K562 (cell line): ENCODE results near the gene CHN2. TPM values are rescaled to one million over a fixed set of nuclear protein-coding genes. Genes with fewer than 3 reads are reported as not detected.
A peak's percentile ranks its signal among the peaks of the same experiment; 100 is the strongest.

Experiments
- ATAC-seq: fragments of 200-7000 bp; cut with Tn5 transposase; 3 replicates; pipeline ENCODE4 v1.9.1; 2020; ENCODE audit warnings: moderate library complexity
- BruUV-seq: library from RNA; stranded (reverse); fragments of 400-500 nt; replicated peaks from 2 replicates; lab custom pipeline; 2021; lab: Mats Ljungman, UMichigan
- CTCF ChIA-PET: fragments of 300-600 bp; formaldehyde crosslinking; extraction: SDS; loops from one replicate; lab custom pipeline; 2021; ENCODE audit warnings: low intra/inter-chr PET ratio; lab: Yijun Ruan, JAX
- POLR2A ChIA-PET: fragments of 300-600, 350-650 bp; sonication (Branson Sonifier 250); formaldehyde crosslinking; extraction: SDS; loops from one replicate; lab custom pipeline; 2021; ENCODE audit warnings: antibody characterized with exemption, inconsistent platforms; lab: Yijun Ruan, JAX
- DNase-seq, 4 experiments: peaks; one replicate each; pipeline versions ENCODE4 v3.0.0 to v3.0.0-alpha.2; 2011 to 2018; ENCODE audit warnings: low spot score in 3 of 4, mixed read lengths in 3 of 4; ENCODE audit errors: extremely low read depth in 1 of 4
- FAIRE-seq: peaks from 2 replicates; lab custom pipeline; 2011; peaks lifted over from hg19 to GRCh38; lab: Jason Lieb, UNC
- H2AFZ ChIP-seq: 2 replicates; pipeline ENCODE4 v1.6.0; 2011; ENCODE audit warnings: low read depth, low read length, control low read depth, inconsistent platforms
- H3K27ac ChIP-seq: fragments of 200-600 bp; 3 replicates; pipeline ENCODE4 v1.8.0; 2011; ENCODE audit warnings: low read depth, mild to moderate bottlenecking, control low read depth, inconsistent platforms, low read length, moderate library complexity, mixed read lengths; ENCODE audit errors: extremely low read depth
- H3K27me3 ChIP-seq, 2 experiments: fragments of 300-600 bp in 1 of 2; 2 replicates in 1 of 2; 3 replicates in 1 of 2; pipeline versions ENCODE4 v1.6.0 to v1.8.0; 2011; ENCODE audit warnings: inconsistent platforms in 2 of 2, low read length in 2 of 2, mild to moderate bottlenecking in 1 of 2, mixed read lengths in 1 of 2, moderate library complexity in 1 of 2; ENCODE audit not compliant: control insufficient read depth in 2 of 2, insufficient read depth in 2 of 2
- H3K36me3 ChIP-seq: fragments of 300-600 bp; 3 replicates; pipeline ENCODE4 v1.8.0; 2011; ENCODE audit warnings: mild to moderate bottlenecking, low read length, inconsistent platforms; ENCODE audit not compliant: control insufficient read depth, insufficient read depth
- H3K4me1 ChIP-seq, 2 experiments: fragments of 200-600 bp in 1 of 2; replicated peaks in 1 of 2; 2 replicates in 1 of 2; 3 replicates in 1 of 2; pipeline versions ENCODE4 v1.5.1 to v1.8.0; 2011; ENCODE audit warnings: inconsistent platforms in 2 of 2, low read length in 2 of 2, mild to moderate bottlenecking in 1 of 2, mixed read lengths in 1 of 2, moderate library complexity in 1 of 2; ENCODE audit not compliant: control insufficient read depth in 2 of 2, insufficient read depth in 2 of 2
- H3K4me2 ChIP-seq: 2 replicates; pipeline ENCODE4 v1.6.1; 2011; ENCODE audit warnings: low read length, control low read depth, inconsistent platforms, mixed read lengths; ENCODE audit not compliant: insufficient read depth
- H3K4me3 ChIP-seq: fragments of 200-600 bp; sonication (generic), shearing (Covaris generic); 2 replicates; pipeline ENCODE4 v1.5.1; 2016; ENCODE audit warnings: control low read depth, inconsistent platforms
- H3K79me2 ChIP-seq: fragments of 200-600 bp; 3 replicates; pipeline ENCODE4 v1.8.0; 2011; ENCODE audit warnings: low read length, inconsistent platforms; ENCODE audit not compliant: control insufficient read depth, insufficient read depth
- H3K9ac ChIP-seq, 2 experiments: 2 replicates each; pipeline versions ENCODE4 v1.6.0 to v1.6.1; 2011; ENCODE audit warnings: low read depth in 2 of 2, low read length in 2 of 2, control low read depth in 1 of 2, inconsistent platforms in 1 of 2, mild to moderate bottlenecking in 1 of 2, mixed read lengths in 1 of 2; ENCODE audit not compliant: insufficient read depth in 1 of 2
- H3K9me1 ChIP-seq: one replicate; pipeline ENCODE4 v1.6.0; 2011; ENCODE audit warnings: inconsistent platforms, mild to moderate bottlenecking, low read length, moderate library complexity; ENCODE audit not compliant: control insufficient read depth, insufficient read depth
- H3K9me3 ChIP-seq: replicated peaks from 2 replicates; pipeline ENCODE4 v1.5.1; 2011; ENCODE audit warnings: low read depth, low read length, inconsistent platforms; ENCODE audit not compliant: control insufficient read depth, insufficient read depth
- H4K20me1 ChIP-seq: replicated peaks from 2 replicates; pipeline ENCODE4 v1.6.1; 2011; ENCODE audit warnings: low read length, inconsistent platforms, mixed read lengths; ENCODE audit not compliant: control insufficient read depth, insufficient read depth
- HDAC1 ChIP-seq, 2 experiments: fragments of 450-650 bp; IDR thresholded peaks; 2 replicates each; pipeline ENCODE4 v1.6.1; 2016 to 2017; ENCODE audit warnings: inconsistent platforms in 1 of 2, mild to moderate bottlenecking in 1 of 2, moderate library complexity in 1 of 2
- POLR2AphosphoS2 ChIP-seq: IDR thresholded peaks from 2 replicates; pipeline ENCODE4 v1.6.1; 2012; ENCODE audit warnings: low read length, improper control_type of control experiment
- RBM14 ChIP-seq: fragments of 200-400 bp; formaldehyde crosslinking; IDR thresholded peaks from 2 replicates; pipeline ENCODE4 v1.6.1; 2018; ENCODE audit warnings: low read depth, mild to moderate bottlenecking, low read length, moderate library complexity, borderline replicate concordance; ENCODE audit not compliant: insufficient read depth
- RNF219 ChIP-seq: fragments of 250-450 bp; sonication (Bioruptor Pico); IDR thresholded peaks from 2 replicates; pipeline ENCODE4 v1.5.0; 2022; ENCODE audit warnings: mild to moderate bottlenecking
- THRAP3 ChIP-seq: fragments of 450-650 bp; IDR thresholded peaks from 2 replicates; pipeline ENCODE4 v1.6.1; 2016; ENCODE audit warnings: mild to moderate bottlenecking, inconsistent platforms, borderline replicate concordance
- ZNF324 ChIP-seq: fragments of 250-450 bp; sonication (Bioruptor Pico); IDR thresholded peaks from 2 replicates; pipeline ENCODE4 v1.4.0; 2020; ENCODE audit warnings: mild to moderate bottlenecking
- WGBS: fragments of 100-300 bp; shearing (Covaris generic); methylation state at CpG from one replicate; pipeline ENCODE4 v1.1.6; 2016; ENCODE audit warnings: low coverage, mixed read lengths; ENCODE audit not compliant: insufficient coverage; ENCODE audit errors: missing lambda C conversion rate; 5-methylcytosine and 5-hydroxymethylcytosine counted together
- in situ Hi-C: fragments of 300-500 bp; cut with MboI; formaldehyde crosslinking; loops from 4 replicates; pipeline ENCODE4 v1.15.0; 2018; ENCODE audit warnings: inconsistent platforms, mixed read lengths
- intact Hi-C: fragments of 100-400 bp; cut with micrococcal nuclease; formaldehyde crosslinking; loops from 2 replicates; pipeline ENCODE4 v1.14.2; 2022
- polyA plus RNA-seq, 8 experiments: library from polyadenylated mRNA; depleted of rRNA in 4 of 8; stranded (reverse) in 5 of 8; unstranded in 3 of 8; fragments of >200 nt; fragmentation: Nextera tagmentation in 2 of 8; fragmentation: Illumina TruSeq in 1 of 8; extraction: Ambion mirVana in 2 of 8; extraction: Trizol in 1 of 8; gene quantifications; 2 replicates each; pipeline versions ENCODE4 v1.2.1 to v1.2.3, GENCODE V29; 2011 to 2014; ENCODE audit warnings: inconsistent platforms in 1 of 8, missing spikeins in 1 of 8
- total RNA-seq, 7 experiments: library from RNA; depleted of rRNA in 6 of 7; stranded (reverse); fragments of >200 nt in 6 of 7; fragmentation: Illumina TruSeq in 2 of 7; extraction: Trizol in 2 of 7; gene quantifications; 2 replicates each; pipeline versions ENCODE4 v1.2.1 to v1.2.3, GENCODE V29; 2011 to 2021; ENCODE audit warnings: low replicate concordance in 1 of 7

Gene CHN2
- total and polyA plus RNA-seq, 9 of the 15 experiments (the other 6 are each of a cell fraction or from before 2014, with no cell fraction given), result 0.12 to 2.1 (median 0.31) TPM; not detected in 1

DNA sequence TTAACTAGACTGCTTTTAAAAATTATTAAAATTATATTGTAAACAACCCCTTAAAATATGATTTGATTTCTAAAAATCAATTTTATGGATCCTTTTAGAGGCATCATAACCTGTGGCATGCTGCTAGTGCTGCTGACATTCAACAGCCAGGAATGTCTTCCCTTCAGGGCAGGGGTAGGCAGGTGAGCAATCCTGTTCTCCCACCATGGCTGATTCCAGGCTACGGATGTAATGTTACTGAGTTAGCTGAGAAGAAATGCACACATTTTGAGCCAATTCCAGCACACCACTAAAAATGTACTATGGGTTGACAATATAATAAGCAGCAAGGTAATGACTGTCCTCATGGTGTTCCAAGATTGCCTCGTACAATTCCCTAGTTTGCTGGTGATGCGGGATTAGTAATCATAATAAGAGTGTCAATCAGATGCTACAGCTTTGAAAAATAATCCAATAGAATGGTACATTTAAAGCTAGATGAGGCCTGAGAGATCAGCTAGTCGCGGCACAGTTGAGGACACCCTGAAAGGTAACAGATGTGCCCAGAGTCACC is 260.4 kb downstream of the CHN2 start:
- Histone ChIP-seq H3K27me3 (peaks cover 5 to 19% of the 10 kb centered on the region in 2 experiments; a peak in 3 of 5 replicates), H3K4me1 (no peaks in the 10 kb centered on the region), H3K79me2 (no peaks in the 10 kb centered on the region), H3K9me3 (no peaks in the 10 kb centered on the region), H3K36me3 (no peaks in the 10 kb centered on the region), H3K4me3 (no peak overlapping the region), H3K27ac (no peak overlapping the region), H3K4me2 (no peak overlapping the region; the same call in 1 of the 2 replicates), H3K9me1 (no peaks in the 10 kb centered on the region), H4K20me1 (no peaks in the 10 kb centered on the region; the same call in 1 of the 2 replicates), H3K9ac (no peak overlapping the region), H2AFZ (0 out of 2 replicates have a peak overlapping the region, but pooled peaks have one; percentile 49)
- FAIRE-seq, result no peak
- CTCF ChIA-PET, result no interaction called here
- ATAC-seq, result no peak
- no peak for TF ChIP-seq RNF219 (CRISPR knock-in tag)
- no peak for TF ChIP-seq POLR2AphosphoS2
- no peak for TF ChIP-seq THRAP3
- no peak for TF ChIP-seq RBM14
- no peak for TF ChIP-seq HDAC1 (IDR thresholded peaks at IDR 0.05)
- TF ChIP-seq ZNF324 (CRISPR knock-in tag), result no peak
- in situ Hi-C loops (no loop called here), intact Hi-C loops (no loop called here)
- DNase-seq, result no peak
- POLR2A ChIA-PET, result interaction anchor here (1.1 kb wide), 1 partner anchor 11 kb away, joined by 3 read pairs; no protein-coding TSS in a partner anchor
- WGBS, result 41% methylated on average over 5 of the region's 5 CpGs
- no TSS peak for BruUV-seq
